GM21423 (cell line): ENCODE results near the gene GATAD2B.

Experiments
- ATAC-seq: cut with Tn5 transposase; IDR thresholded peaks from one replicate; pipeline ENCODE4 v1.9.1; 2021; ENCODE audit warnings: mild to moderate bottlenecking, moderate library complexity; ENCODE audit not compliant: unreplicated experiment

GATAD2B gene

GRCh38 chr1:153953859-153954365, 31.1 kb upstream of the GATAD2B start:
- no peak for ATAC-seq

GRCh38 chr1:153951801-153952200, 29.0 kb upstream of the GATAD2B start:
- ATAC-seq, result no peak

GRCh38 chr1:153951183-153951582, 28.4 kb upstream of the GATAD2B start:
- no peak for ATAC-seq

- peak; percentile 61 for ATAC-seq
Measured at GRCh38 chr1:153946622-153947241, 24.0 kb upstream of the GATAD2B start, which contains the start of gene DENND4B. Gene DENND4B, minus strand, starts transcription at chr1:153946718. Its CDS starts 2,344 bp downstream, at chr1:153944374.

GRCh38 chr1:153945795-153946621, 23.2 kb upstream of the GATAD2B start:
- peak; percentile 67 for ATAC-seq

- ATAC-seq, result no peak
Measured at GRCh38 chr1:153945131-153945794, 22.5 kb upstream of the GATAD2B start.

- no peak for ATAC-seq
Measured at GRCh38 chr1:153944827-153945117, 22.0 kb upstream of the GATAD2B start.

- ATAC-seq, result no peak
Measured at GRCh38 chr1:153944005-153944826, 21.4 kb upstream of the GATAD2B start.

- no peak for ATAC-seq
Measured at GRCh38 chr1:153942766-153943549, 20.2 kb upstream of the GATAD2B start.

- ATAC-seq, result no peak
Measured at GRCh38 chr1:153941826-153942725, 19.3 kb upstream of the GATAD2B start.

- no peak for ATAC-seq
Measured at GRCh38 chr1:153940756-153941155, 18.0 kb upstream of the GATAD2B start.

GRCh38 chr1:153939476-153939875, 16.7 kb upstream of the GATAD2B start:
- no peak for ATAC-seq

- no peak for ATAC-seq
Measured at GRCh38 chr1:153938996-153939395, 16.2 kb upstream of the GATAD2B start.

GRCh38 chr1:153937331-153937730, 14.6 kb upstream of the GATAD2B start:
- no peak for ATAC-seq

GRCh38 chr1:153936011-153936802, 13.4 kb upstream of the GATAD2B start:
- no peak for ATAC-seq

GRCh38 chr1:153934746-153935145, 12.0 kb upstream of the GATAD2B start:
- ATAC-seq, result no peak

GRCh38 chr1:153933955-153934354, 11.2 kb upstream of the GATAD2B start:
- no peak for ATAC-seq

- no peak for ATAC-seq
Measured at GRCh38 chr1:153933430-153933829, 10.7 kb upstream of the GATAD2B start.
